ENCODE data around the gene FGF10. TPM values are rescaled to one million over a fixed set of nuclear protein-coding genes. Genes with fewer than 3 reads are reported as not detected.
A peak's percentile ranks its signal among the peaks of the same experiment; 100 is the strongest.

The FGF10 gene
- total RNA-seq, 1 experiment from 2014 or later: not detected

DNA sequence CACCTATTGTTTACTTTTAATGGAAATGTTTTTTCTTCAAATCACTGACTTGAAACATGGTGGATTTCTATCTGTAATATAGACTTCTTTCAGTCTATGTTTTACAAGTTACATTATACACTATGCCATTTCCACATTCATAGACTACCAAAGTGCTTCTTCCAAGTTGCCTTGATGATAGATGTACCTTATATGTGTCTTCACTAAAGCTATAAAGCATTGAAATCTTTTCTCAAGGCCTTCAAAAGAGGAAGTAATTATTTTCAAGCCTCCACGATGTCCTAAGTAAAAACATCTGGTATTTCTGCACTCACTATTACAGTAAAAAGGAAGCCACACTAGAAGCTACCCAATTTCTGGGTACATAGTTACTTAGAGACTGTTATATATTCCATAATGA is 113.3 kb downstream of the FGF10 start:
- Histone ChIP-seq H3K4me1 (ENCODE audit: insufficient read depth, low read length, poor library complexity, severe bottlenecking) (no peaks in the 10 kb centered on the region), H3K4me3 (ENCODE audit: low read depth, low read length, poor library complexity, severe bottlenecking) (no peak overlapping the region), H3K9me3 (ENCODE audit: low read depth, low read length, poor library complexity, severe bottlenecking) (no peaks in the 10 kb centered on the region), H3K36me3 (ENCODE audit: insufficient read depth, low read length, poor library complexity, severe bottlenecking) (no peaks in the 10 kb centered on the region), H3K27me3 (replicated peaks; ENCODE audit: insufficient read depth, low read depth, low read length, poor library complexity) (no peaks in the 10 kb centered on the region), H3K27ac (ENCODE audit: low read depth, low read length, poor library complexity, severe bottlenecking) (no peak overlapping the region)
- intact Hi-C loops (cut with micrococcal nuclease; ENCODE audit: unreplicated experiment): no loop called here
- POLR2A ChIA-PET (ENCODE audit: low non-redundant PET): no interaction called here
- BruUV-seq (replicated peaks): no TSS peak
- CTCF ChIA-PET: no interaction called here
- DNase-seq (ENCODE audit: low spot score): peak; percentile 15
- no peak for TF ChIP-seq EZH2 (IDR thresholded peaks at IDR 0.05; ENCODE audit: borderline replicate concordance, low read depth, low read length, poor library complexity, severe bottlenecking)
- TF ChIP-seq, protein P1, sequence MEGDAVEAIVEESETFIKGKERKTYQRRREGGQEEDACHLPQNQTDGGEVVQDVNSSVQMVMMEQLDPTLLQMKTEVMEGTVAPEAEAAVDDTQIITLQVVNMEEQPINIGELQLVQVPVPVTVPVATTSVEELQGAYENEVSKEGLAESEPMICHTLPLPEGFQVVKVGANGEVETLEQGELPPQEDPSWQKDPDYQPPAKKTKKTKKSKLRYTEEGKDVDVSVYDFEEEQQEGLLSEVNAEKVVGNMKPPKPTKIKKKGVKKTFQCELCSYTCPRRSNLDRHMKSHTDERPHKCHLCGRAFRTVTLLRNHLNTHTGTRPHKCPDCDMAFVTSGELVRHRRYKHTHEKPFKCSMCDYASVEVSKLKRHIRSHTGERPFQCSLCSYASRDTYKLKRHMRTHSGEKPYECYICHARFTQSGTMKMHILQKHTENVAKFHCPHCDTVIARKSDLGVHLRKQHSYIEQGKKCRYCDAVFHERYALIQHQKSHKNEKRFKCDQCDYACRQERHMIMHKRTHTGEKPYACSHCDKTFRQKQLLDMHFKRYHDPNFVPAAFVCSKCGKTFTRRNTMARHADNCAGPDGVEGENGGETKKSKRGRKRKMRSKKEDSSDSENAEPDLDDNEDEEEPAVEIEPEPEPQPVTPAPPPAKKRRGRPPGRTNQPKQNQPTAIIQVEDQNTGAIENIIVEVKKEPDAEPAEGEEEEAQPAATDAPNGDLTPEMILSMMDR (conservative IDR thresholded peaks at IDR 0.05; ENCODE audit: low read depth, low read length): no peak

DNA sequence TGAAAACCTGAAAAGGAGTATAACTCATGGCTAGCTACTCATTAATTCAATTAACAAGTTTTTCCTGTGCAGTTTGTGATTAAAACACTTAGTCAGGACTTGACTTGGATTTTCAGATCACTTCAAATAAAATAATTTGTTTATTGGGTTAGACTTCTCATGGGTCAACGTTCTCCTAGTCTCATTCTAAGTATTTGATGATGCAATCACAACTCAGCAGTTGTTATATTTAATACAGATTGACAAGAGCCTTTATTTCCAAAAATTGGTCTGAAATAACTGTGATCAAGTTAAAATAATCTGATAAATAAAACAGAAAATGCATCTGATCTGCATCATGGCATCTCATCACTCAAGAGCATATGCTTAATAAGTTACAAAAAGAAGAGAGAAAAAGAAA is 113.9 kb downstream of the FGF10 start:
- no peak overlapping the region for H3K4me3 ChIP-seq (ENCODE audit: low read depth, low read length, poor library complexity, severe bottlenecking)
- DNase-seq (ENCODE audit: low spot score): no peak
- no peaks in the 10 kb centered on the region for H3K4me1 ChIP-seq (ENCODE audit: insufficient read depth, low read length, poor library complexity, severe bottlenecking)
- CTCF ChIA-PET: no interaction called here
- no peaks in the 10 kb centered on the region for H3K36me3 ChIP-seq (ENCODE audit: insufficient read depth, low read length, poor library complexity, severe bottlenecking)
- TF ChIP-seq, protein P1 (conservative IDR thresholded peaks at IDR 0.05; ENCODE audit: low read depth, low read length): no peak
- no peak for TF ChIP-seq EZH2 (IDR thresholded peaks at IDR 0.05; ENCODE audit: borderline replicate concordance, low read depth, low read length, poor library complexity, severe bottlenecking)
- no TSS peak for BruUV-seq (replicated peaks)
- H3K9me3 ChIP-seq (ENCODE audit: low read depth, low read length, poor library complexity, severe bottlenecking): no peaks in the 10 kb centered on the region
- intact Hi-C loops (cut with micrococcal nuclease; ENCODE audit: unreplicated experiment): no loop called here
- H3K27ac ChIP-seq (ENCODE audit: low read depth, low read length, poor library complexity, severe bottlenecking): no peak overlapping the region
- POLR2A ChIA-PET (ENCODE audit: low non-redundant PET): no interaction called here
- H3K27me3 ChIP-seq (replicated peaks; ENCODE audit: insufficient read depth, low read depth, low read length, poor library complexity): no peaks in the 10 kb centered on the region

- H3K4me1 ChIP-seq (ENCODE audit: insufficient read depth, low read length, poor library complexity, severe bottlenecking): no peaks in the 10 kb centered on the region
- no peak overlapping the region for H3K4me3 ChIP-seq (ENCODE audit: low read depth, low read length, poor library complexity, severe bottlenecking)
- no TSS peak for BruUV-seq (replicated peaks)
- H3K9me3 ChIP-seq (ENCODE audit: low read depth, low read length, poor library complexity, severe bottlenecking): no peaks in the 10 kb centered on the region
- intact Hi-C loops (cut with micrococcal nuclease; ENCODE audit: unreplicated experiment): no loop called here
- DNase-seq (ENCODE audit: low spot score): no peak
- ChIA-PET POLR2A (ENCODE audit: low non-redundant PET) (no interaction called here), CTCF (no interaction called here)
- no peaks in the 10 kb centered on the region for H3K27me3 ChIP-seq (replicated peaks; ENCODE audit: insufficient read depth, low read depth, low read length, poor library complexity)
- no peak overlapping the region for H3K27ac ChIP-seq (ENCODE audit: low read depth, low read length, poor library complexity, severe bottlenecking)
- TF ChIP-seq, protein P1 (conservative IDR thresholded peaks at IDR 0.05; ENCODE audit: low read depth, low read length): no peak
- no peak for TF ChIP-seq EZH2 (IDR thresholded peaks at IDR 0.05; ENCODE audit: borderline replicate concordance, low read depth, low read length, poor library complexity, severe bottlenecking)
- H3K36me3 ChIP-seq (ENCODE audit: insufficient read depth, low read length, poor library complexity, severe bottlenecking): no peaks in the 10 kb centered on the region
These were observed 121.3 kb downstream of the FGF10 start for GRCh38 chr5:44267909-44268308.

Measured in A673 (cell line).